ENCODE data around the gene RNF146. TPM values are rescaled to one million over a fixed set of nuclear protein-coding genes. Genes with fewer than 3 reads are reported as not detected.
A peak's percentile ranks its signal among the peaks of the same experiment; 100 is the strongest.
"Not testable (repeated sequence)": the region's sequence is repeated elsewhere in the genome, so short reads cannot be mapped to it uniquely, and the experiment has no call there.

The RNF146 gene
- total RNA-seq, 1 experiment from 2014 or later: 21.0 TPM

GRCh38 chr6:127279815-127280214 is 13.2 kb downstream of the RNF146 start:
- DNase-seq (ENCODE audit: low read depth): no peak

- DNase-seq (ENCODE audit: low read depth): no peak
These were observed 15.5 kb downstream of the RNF146 start for GRCh38 chr6:127282184-127282583.

- no peak for DNase-seq (ENCODE audit: low read depth)
These were observed 22.0 kb downstream of the RNF146 start for GRCh38 chr6:127288705-127289104.

GRCh38 chr6:127289934-127290333 is 23.3 kb downstream of the RNF146 start:
- no peak for DNase-seq (ENCODE audit: low read depth)

GRCh38 chr6:127290391-127291265 is 24.0 kb downstream of the RNF146 start:
- no peak for DNase-seq (ENCODE audit: low read depth)

- no peak for DNase-seq (ENCODE audit: low read depth)
These were observed 24.8 kb downstream of the RNF146 start for GRCh38 chr6:127291495-127291894.

GRCh38 chr6:127297502-127298070 is 30.9 kb downstream of the RNF146 start:
- no peak for DNase-seq (ENCODE audit: low read depth)

GRCh38 chr6:127298475-127298874 is 31.8 kb downstream of the RNF146 start:
- DNase-seq (ENCODE audit: low read depth): no peak

GRCh38 chr6:127299522-127300240 is 33.0 kb downstream of the RNF146 start:
- DNase-seq (ENCODE audit: low read depth): no peak

- peak; percentile 78 for DNase-seq (ENCODE audit: low read depth)
These were observed 33.7 kb downstream of the RNF146 start for GRCh38 chr6:127300411-127300810.

GRCh38 chr6:127301199-127301700 is 34.6 kb downstream of the RNF146 start:
- no peak for DNase-seq (ENCODE audit: low read depth)

- peak; percentile 45 for DNase-seq (ENCODE audit: low read depth)
These were observed 36.3 kb downstream of the RNF146 start for GRCh38 chr6:127302728-127303660.

- no peak for DNase-seq (ENCODE audit: low read depth)
These were observed 37.3 kb downstream of the RNF146 start for GRCh38 chr6:127303917-127304316.

GRCh38 chr6:127305741-127306140 is 39.1 kb downstream of the RNF146 start:
- no peak for DNase-seq (ENCODE audit: low read depth)

GRCh38 chr6:127317388-127318128 is 50.9 kb downstream of the RNF146 start:
- DNase-seq (ENCODE audit: low read depth): no peak

- no peak for DNase-seq (ENCODE audit: low read depth)
These were observed 53.0 kb downstream of the RNF146 start for GRCh38 chr6:127319686-127320085.

GRCh38 chr6:127328043-127328609 is 61.5 kb downstream of the RNF146 start:
- DNase-seq (ENCODE audit: low read depth): peak; percentile 56

GRCh38 chr6:127331256-127331655 is 64.6 kb downstream of the RNF146 start:
- DNase-seq (ENCODE audit: low read depth): not testable (repeated sequence)

GRCh38 chr6:127332383-127332961 is 65.8 kb downstream of the RNF146 start:
- peak; percentile 13 for DNase-seq (ENCODE audit: low read depth)
